IMR-90 (cell line): ENCODE data around the gene CSGALNACT2. TPM values are rescaled to one million over a fixed set of nuclear protein-coding genes. Genes with fewer than 3 reads are reported as not detected.

Source experiments
- ATAC-seq: fragments of 200-7000 bp; cut with Tn5 transposase; 2 replicates; pipeline ENCODE4 v1.9.1; 2020; ENCODE audit warnings: low read depth, mild to moderate bottlenecking, moderate library complexity
- BruUV-seq: library from RNA; stranded (reverse); fragments of 400-500 nt; replicated peaks from 2 replicates; lab custom pipeline; 2021; lab: Mats Ljungman, UMichigan
- CTCF ChIA-PET: fragments of 300-600 bp; formaldehyde crosslinking; extraction: SDS; loops from one replicate; lab custom pipeline; 2021; ENCODE audit warnings: antibody characterized with exemption; lab: Yijun Ruan, JAX
- POLR2A ChIA-PET: fragments of 300-600 bp; sonication (Branson Sonifier 250); formaldehyde crosslinking; loops from one replicate; lab custom pipeline; 2022; ENCODE audit warnings: antibody characterized with exemption; ENCODE audit not compliant: unreplicated experiment; lab: Charles Lee
- DNase-seq: peaks from one replicate; pipeline ENCODE4 v3.0.0; 2013
- H2AFZ ChIP-seq: replicated peaks from 2 replicates; pipeline ENCODE3; 2013; ENCODE audit warnings: low read length, mild to moderate bottlenecking; ENCODE audit not compliant: poor library complexity
- H2AK5ac ChIP-seq: 2 replicates; pipeline ENCODE4 v1.6.1; 2013; ENCODE audit warnings: low read depth, low read length, inconsistent platforms
- H2AK9ac ChIP-seq: replicated peaks from 2 replicates; pipeline ENCODE3; 2013; ENCODE audit warnings: mild to moderate bottlenecking, low read depth, low read length, moderate library complexity; ENCODE audit not compliant: poor library complexity
- H2BK120ac ChIP-seq: 2 replicates; pipeline ENCODE4 v1.6.1; 2013; ENCODE audit warnings: low read depth, low read length, inconsistent platforms
- H2BK15ac ChIP-seq: 3 replicates; pipeline ENCODE4 v1.6.1; 2013; ENCODE audit warnings: low read depth, low read length, inconsistent platforms
- H2BK20ac ChIP-seq: 2 replicates; pipeline ENCODE4 v1.6.1; 2013; ENCODE audit warnings: low read depth, mild to moderate bottlenecking, inconsistent platforms, low read length, moderate library complexity
- H2BK5ac ChIP-seq: 2 replicates; pipeline ENCODE4 v1.6.1; 2013; ENCODE audit warnings: mild to moderate bottlenecking, low read depth, low read length, inconsistent platforms; ENCODE audit not compliant: poor library complexity, severe bottlenecking
- H3K14ac ChIP-seq: replicated peaks from 2 replicates; pipeline ENCODE4 v1.6.1; 2013; ENCODE audit warnings: low read depth, low read length, inconsistent platforms
- H3K18ac ChIP-seq: 2 replicates; pipeline ENCODE4 v1.6.1; 2013; ENCODE audit warnings: low read depth, low read length, control low read depth
- H3K23ac ChIP-seq: 2 replicates; pipeline ENCODE4 v1.6.1; 2013; ENCODE audit warnings: low read depth, low read length, inconsistent platforms
- H3K27ac ChIP-seq: 2 replicates; pipeline ENCODE4 v1.5.1; 2013; ENCODE audit warnings: mild to moderate bottlenecking, control low read depth, low read length; ENCODE audit not compliant: insufficient read depth
- H3K27me3 ChIP-seq: 2 replicates; pipeline ENCODE4 v1.6.1; 2013; ENCODE audit warnings: low read length; ENCODE audit not compliant: control insufficient read depth, insufficient read depth
- H3K36me3 ChIP-seq: 2 replicates; pipeline ENCODE4 v1.6.1; 2013; ENCODE audit warnings: low read length, mixed read lengths; ENCODE audit not compliant: control insufficient read depth, insufficient read depth
- H3K4ac ChIP-seq: 2 replicates; pipeline ENCODE4 v1.6.1; 2013; ENCODE audit warnings: low read depth, low read length, inconsistent platforms
- H3K4me1 ChIP-seq: 2 replicates; pipeline ENCODE4 v1.6.1; 2013; ENCODE audit warnings: low read length, mixed read lengths; ENCODE audit not compliant: control insufficient read depth, insufficient read depth
- H3K4me2 ChIP-seq: 2 replicates; pipeline ENCODE4 v1.6.1; 2013; ENCODE audit warnings: low read depth, mild to moderate bottlenecking, control low read depth, low read length, moderate library complexity
- H3K4me3 ChIP-seq: 2 replicates; pipeline ENCODE4 v1.5.1; 2013; ENCODE audit warnings: low read depth, mild to moderate bottlenecking, control low read depth, low read length, moderate library complexity; ENCODE audit not compliant: insufficient read depth
- H3K56ac ChIP-seq: 2 replicates; pipeline ENCODE4 v1.6.1; 2013; ENCODE audit warnings: low read length, inconsistent platforms; ENCODE audit not compliant: insufficient read depth; ENCODE audit errors: extremely low read depth
- H3K79me1 ChIP-seq, 2 experiments: 2 replicates each; pipeline ENCODE4 v1.6.1; 2013; ENCODE audit warnings: low read length in 2 of 2, inconsistent platforms in 1 of 2, low read depth in 1 of 2
- H3K9ac ChIP-seq: 2 replicates; pipeline ENCODE4 v1.6.1; 2013; ENCODE audit warnings: low read depth, low read length, control low read depth
- H3K9me1 ChIP-seq: 2 replicates; pipeline ENCODE4 v1.6.1; 2013; ENCODE audit warnings: low read length, inconsistent platforms; ENCODE audit not compliant: insufficient read depth
- H3K9me3 ChIP-seq: 2 replicates; pipeline ENCODE4 v1.6.1; 2013; ENCODE audit warnings: low read length; ENCODE audit not compliant: control insufficient read depth, insufficient read depth
- H4K20me1 ChIP-seq: 2 replicates; pipeline ENCODE4 v1.6.1; 2013; ENCODE audit warnings: low read length, inconsistent platforms; ENCODE audit not compliant: insufficient read depth
- H4K5ac ChIP-seq: 2 replicates; pipeline ENCODE4 v1.6.1; 2013; ENCODE audit warnings: mild to moderate bottlenecking, low read depth, low read length, control low read depth
- H4K8ac ChIP-seq, 2 experiments: 2 replicates each; pipeline ENCODE4 v1.6.1; 2013; ENCODE audit warnings: low read depth in 2 of 2, low read length in 2 of 2, control low read depth in 1 of 2, inconsistent platforms in 1 of 2
- H4K91ac ChIP-seq: 2 replicates; pipeline ENCODE4 v1.6.1; 2013; ENCODE audit warnings: low read depth, low read length, inconsistent platforms; ENCODE audit not compliant: insufficient read depth
- BHLHE40 ChIP-seq: fragments of 150-350 bp; IDR thresholded peaks from 2 replicates; pipeline ENCODE4 v1.6.1; 2016; ENCODE audit warnings: mild to moderate bottlenecking, low read depth, low read length
- CHD1 ChIP-seq: IDR thresholded peaks from 2 replicates; pipeline ENCODE4 v1.6.1; 2012; ENCODE audit warnings: low read depth, low read length, improper control_type of control experiment
- CTCF ChIP-seq: conservative IDR thresholded peaks from 2 replicates; pipeline ENCODE4 v1.5.1; 2012; ENCODE audit warnings: mild to moderate bottlenecking, low read depth, low read length, improper control_type of control experiment
- ELK1 ChIP-seq: fragments of 150-350 bp; IDR thresholded peaks from 2 replicates; pipeline ENCODE4 v1.6.1; 2016; ENCODE audit warnings: low read depth, mild to moderate bottlenecking, low read length, moderate library complexity, borderline replicate concordance
- FOS ChIP-seq: fragments of 150-350 bp; IDR thresholded peaks from 2 replicates; pipeline ENCODE4 v1.6.1; 2016; ENCODE audit warnings: low read depth, low read length
- MAFK ChIP-seq: IDR thresholded peaks from 2 replicates; pipeline ENCODE4 v1.6.1; 2012; ENCODE audit warnings: low read depth, low read length, improper control_type of control experiment
- MAZ ChIP-seq: IDR thresholded peaks from 2 replicates; pipeline ENCODE4 v1.6.1; 2012; ENCODE audit warnings: low read depth, mild to moderate bottlenecking, low read length, improper control_type of control experiment, moderate library complexity, borderline replicate concordance
- MXI1 ChIP-seq: IDR thresholded peaks from 2 replicates; pipeline ENCODE4 v1.6.1; 2012; ENCODE audit warnings: low read depth, mild to moderate bottlenecking, low read length, moderate library complexity, borderline replicate concordance
- NFE2L2 ChIP-seq: fragments of 150-350 bp; IDR thresholded peaks from 2 replicates; pipeline ENCODE4 v1.6.1; 2016; ENCODE audit warnings: low read depth, mild to moderate bottlenecking, low read length
- RAD21 ChIP-seq: IDR thresholded peaks from 2 replicates; pipeline ENCODE4 v1.6.1; 2012; ENCODE audit warnings: low read length, improper control_type of control experiment
- RCOR1 ChIP-seq: IDR thresholded peaks from 2 replicates; pipeline ENCODE4 v1.6.1; 2012; ENCODE audit warnings: mild to moderate bottlenecking, low read length, improper control_type of control experiment; ENCODE audit not compliant: insufficient replicate concordance
- RFX5 ChIP-seq: IDR thresholded peaks from 2 replicates; pipeline ENCODE4 v1.8.0; 2012; ENCODE audit warnings: low read depth, mild to moderate bottlenecking, low read length, moderate library complexity
- SMC3 ChIP-seq: fragments of 150-350 bp; IDR thresholded peaks from 2 replicates; pipeline ENCODE4 v1.6.1; 2016; ENCODE audit warnings: low read depth, mild to moderate bottlenecking, antibody characterized with exemption, low read length, moderate library complexity
- USF2 ChIP-seq: fragments of 150-350 bp; IDR thresholded peaks from 2 replicates; pipeline ENCODE4 v1.6.1; 2017; ENCODE audit warnings: mild to moderate bottlenecking, antibody characterized with exemption, low read length, low read depth
- WGBS, 2 experiments: methylation state at CpG; one replicate each; pipeline versions ENCODE4 v1.1.5 to v1.1.7; 2013; ENCODE audit warnings: missing lambda C conversion rate in 2 of 2; ENCODE audit not compliant: insufficient read length in 1 of 2; ENCODE audit errors: extremely low coverage in 2 of 2; 5-methylcytosine and 5-hydroxymethylcytosine counted together
- dilution Hi-C: fragments of 300-500 bp; cut with HindIII; formaldehyde crosslinking; loops from one replicate; pipeline ENCODE4 v1.14.3; 2018; ENCODE audit warnings: low sequenced_read_pairs; ENCODE audit not compliant: unreplicated experiment
- in situ Hi-C: fragments of 300-500 bp; cut with MboI; formaldehyde crosslinking; loops from 3 replicates; pipeline ENCODE4 v1.14.3; 2019; ENCODE audit warnings: low sequenced_read_pairs, inconsistent platforms, mixed read lengths
- intact Hi-C: fragments of 100-400 bp; cut with micrococcal nuclease; formaldehyde crosslinking; loops from 2 replicates; pipeline ENCODE4 v1.10.0; 2022
- polyA plus RNA-seq, 3 experiments: library from polyadenylated mRNA; depleted of rRNA; stranded (reverse); fragments of >200 nt; gene quantifications; 2 replicates each; pipeline ENCODE4 v1.2.3, GENCODE V29; 2012; ENCODE audit warnings: low replicate concordance in 1 of 3
- total RNA-seq: library from RNA; depleted of rRNA; stranded (reverse); fragments of >200 nt; gene quantifications from 2 replicates; pipeline ENCODE4 v1.2.3, GENCODE V29; 2012

The CSGALNACT2 gene
- total and polyA plus RNA-seq, 2 of the 4 experiments (the other 2 are of a cell fraction): 6.5 to 13.1 TPM

GRCh38 chr10:43090188-43090587, 48.1 kb upstream of the CSGALNACT2 start:
- Histone ChIP-seq H4K91ac (no peak overlapping the region), H3K23ac (no peak overlapping the region), H4K20me1 (no peaks in the 10 kb centered on the region), H3K18ac (no peak overlapping the region), H3K9ac (no peak overlapping the region), H3K9me3 (no peaks in the 10 kb centered on the region), H2BK20ac (no peak overlapping the region), H3K4ac (no peak overlapping the region), H3K79me1 (no peaks in the 10 kb centered on the region), H2BK120ac (no peak overlapping the region), H3K4me2 (no peak overlapping the region), H3K36me3 (no peaks in the 10 kb centered on the region), H2AK5ac (no peak overlapping the region), H4K5ac (no peak overlapping the region), H3K27ac (no peak overlapping the region), H2AK9ac (no peak overlapping the region), H3K27me3 (peaks cover 24% of the 10 kb centered on the region; the same call in 1 of the 2 replicates), H3K9me1 (no peaks in the 10 kb centered on the region), H2BK5ac (no peak overlapping the region), H2BK15ac (no peak overlapping the region), H3K4me3 (no peak overlapping the region), H3K14ac (no peak overlapping the region), H2AFZ (no peak overlapping the region), H3K56ac (no peak overlapping the region), H4K8ac (no peak overlapping the region), H3K4me1 (no peaks in the 10 kb centered on the region)
- intact Hi-C loops (no loop called here), in situ Hi-C loops (no loop called here), dilution Hi-C loops (no loop called here)
- ATAC-seq (no peak), DNase-seq (no peak)
- ChIA-PET CTCF (no interaction called here), POLR2A (no interaction called here)
- no peak for TF ChIP-seq USF2
- TF ChIP-seq MAFK: no peak
- TF ChIP-seq CHD1: no peak
- TF ChIP-seq MXI1: no peak
- TF ChIP-seq FOS: no peak
- no peak for TF ChIP-seq RCOR1
- no peak for TF ChIP-seq MAZ
- TF ChIP-seq RFX5: no peak
- no peak for TF ChIP-seq CTCF
- no peak for TF ChIP-seq BHLHE40
- no peak for TF ChIP-seq NFE2L2
- TF ChIP-seq SMC3: no peak
- no peak for TF ChIP-seq ELK1
- no peak for TF ChIP-seq RAD21
- BruUV-seq: no TSS peak
- WGBS, 2 experiments: no CpG with 5 or more reads among the region's 8 CpGs
